Upper lobe of right lung (tissue), 1 donor: Measurements from ENCODE around the gene PIP5K1B. TPM values are rescaled to one million over a fixed set of nuclear protein-coding genes. Genes with fewer than 3 reads are reported as not detected.

ENCODE experiments used
- ATAC-seq: fragments of 200-7000 bp; cut with Tn5 transposase; one replicate; pipeline ENCODE4 v1.9.1; 2020; ENCODE audit warnings: mild to moderate bottlenecking, moderate library complexity
- DNase-seq: peaks from one replicate; pipeline ENCODE4 v3.0.0-alpha.2; 2020
- H3K27ac ChIP-seq: fragments of 200-600 bp; one replicate; pipeline ENCODE4 v1.8.0; 2022
- H3K27me3 ChIP-seq: fragments of 200-600 bp; one replicate; pipeline ENCODE4 v1.8.0; 2022; ENCODE audit warnings: mild to moderate bottlenecking
- H3K36me3 ChIP-seq: fragments of 200-600 bp; one replicate; pipeline ENCODE4 v1.8.0; 2022
- H3K4me1 ChIP-seq: fragments of 200-600 bp; one replicate; pipeline ENCODE4 v1.8.0; 2022
- H3K4me3 ChIP-seq: fragments of 200-600 bp; one replicate; pipeline ENCODE4 v1.8.0; 2022; ENCODE audit warnings: mild to moderate bottlenecking
- H3K9me3 ChIP-seq: fragments of 200-600 bp; one replicate; pipeline ENCODE4 v1.8.0; 2022
- intact Hi-C: fragments of 100-400 bp; cut with DNase I; formaldehyde crosslinking; loops from one replicate; pipeline ENCODE4 v1.11.0; 2022
- total RNA-seq: library from RNA; stranded (reverse); fragmentation: NEBNext Ultra II Directional; extraction: Animal tissue kit (Norgen Biotek cat#: 25700); gene quantifications from one replicate; pipeline ENCODE4 v1.2.1, GENCODE V29; 2021
- TF ChIP-seq, protein P1 (sequence below): fragments of 200-600 bp; IDR thresholded peaks from one replicate; pipeline ENCODE4 v1.8.0; 2022; ENCODE audit warnings: antibody characterized with exemption
- donor health status: DM: no; HTN: yes; CAD: no; lungs with severe emphysema.

The PIP5K1B gene
- total RNA-seq, 1 donor from 2014 or later = 36.5 TPM

DNA sequence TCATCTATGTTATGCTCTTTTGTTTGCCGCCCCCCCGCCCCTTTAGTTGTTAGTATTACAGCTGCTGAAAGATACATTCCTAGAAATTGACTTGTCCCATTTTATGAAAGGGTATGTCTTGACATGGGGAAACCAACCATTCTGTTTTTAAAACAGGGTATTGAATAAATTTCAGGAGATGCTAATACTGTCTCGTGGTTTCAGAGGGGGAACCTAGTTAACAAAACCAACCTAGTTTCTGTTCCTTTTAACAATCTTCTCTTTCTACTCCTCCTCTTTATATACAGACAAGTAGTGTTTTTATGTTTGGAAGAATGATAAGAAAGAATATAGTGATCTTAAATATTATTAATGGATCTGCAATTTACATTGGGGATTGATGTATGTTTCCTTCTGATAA lies 3.5 kb downstream of the PIP5K1B start:
- TF ChIP-seq, protein P1, sequence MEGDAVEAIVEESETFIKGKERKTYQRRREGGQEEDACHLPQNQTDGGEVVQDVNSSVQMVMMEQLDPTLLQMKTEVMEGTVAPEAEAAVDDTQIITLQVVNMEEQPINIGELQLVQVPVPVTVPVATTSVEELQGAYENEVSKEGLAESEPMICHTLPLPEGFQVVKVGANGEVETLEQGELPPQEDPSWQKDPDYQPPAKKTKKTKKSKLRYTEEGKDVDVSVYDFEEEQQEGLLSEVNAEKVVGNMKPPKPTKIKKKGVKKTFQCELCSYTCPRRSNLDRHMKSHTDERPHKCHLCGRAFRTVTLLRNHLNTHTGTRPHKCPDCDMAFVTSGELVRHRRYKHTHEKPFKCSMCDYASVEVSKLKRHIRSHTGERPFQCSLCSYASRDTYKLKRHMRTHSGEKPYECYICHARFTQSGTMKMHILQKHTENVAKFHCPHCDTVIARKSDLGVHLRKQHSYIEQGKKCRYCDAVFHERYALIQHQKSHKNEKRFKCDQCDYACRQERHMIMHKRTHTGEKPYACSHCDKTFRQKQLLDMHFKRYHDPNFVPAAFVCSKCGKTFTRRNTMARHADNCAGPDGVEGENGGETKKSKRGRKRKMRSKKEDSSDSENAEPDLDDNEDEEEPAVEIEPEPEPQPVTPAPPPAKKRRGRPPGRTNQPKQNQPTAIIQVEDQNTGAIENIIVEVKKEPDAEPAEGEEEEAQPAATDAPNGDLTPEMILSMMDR = no peak
- H3K27me3 ChIP-seq = no peaks in the 10 kb centered on the region
- H3K36me3 ChIP-seq = no peaks in the 10 kb centered on the region
- no peaks in the 10 kb centered on the region for H3K9me3 ChIP-seq
- ATAC-seq = no peak
- no peak overlapping the region for H3K4me3 ChIP-seq
- intact Hi-C loops = no loop called here
- H3K4me1 ChIP-seq = peaks cover 14% of the 10 kb centered on the region
- no peak overlapping the region for H3K27ac ChIP-seq
- DNase-seq = no peak

DNA sequence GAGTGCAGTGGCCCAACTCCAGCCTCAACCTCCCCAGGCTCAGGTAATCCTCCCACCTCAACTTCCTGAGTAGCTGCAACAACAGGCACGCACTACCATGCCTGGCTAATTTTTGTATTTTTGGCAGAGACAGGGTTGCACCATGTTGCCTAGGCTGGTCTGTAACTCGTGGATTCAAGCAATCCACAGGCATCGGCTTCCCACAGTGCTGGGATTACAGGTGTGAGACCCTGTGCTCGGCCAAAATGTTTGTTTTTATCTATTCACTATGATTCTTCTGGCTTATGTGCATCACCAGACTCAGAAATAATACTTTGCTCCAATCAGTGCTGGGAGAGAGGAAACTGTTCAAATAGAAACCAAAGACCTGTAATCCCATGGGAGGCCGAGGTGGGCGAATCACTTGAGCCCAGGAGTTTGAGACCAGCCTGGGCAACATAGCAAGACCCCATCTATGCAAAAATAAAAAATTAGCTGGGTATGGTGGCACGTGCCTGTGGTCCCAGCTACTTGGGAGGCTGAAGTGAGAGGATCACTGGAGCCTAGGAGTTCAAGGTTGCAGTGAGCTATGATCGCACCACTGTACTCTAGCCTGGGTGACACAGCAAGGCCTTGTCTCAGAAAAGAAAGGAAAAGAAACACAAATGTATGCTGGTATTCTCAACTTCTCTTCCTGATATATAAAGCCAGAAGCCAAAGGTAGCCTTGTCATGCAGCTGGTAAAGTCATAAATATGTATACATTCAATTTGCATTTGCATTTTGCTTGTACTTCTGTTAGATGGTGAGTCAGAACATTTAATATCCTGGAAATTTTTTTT lies 4.5 kb downstream of the PIP5K1B start:
- Histone ChIP-seq H3K27me3 (no peaks in the 10 kb centered on the region), H3K9me3 (no peaks in the 10 kb centered on the region), H3K4me3 (no peak overlapping the region), H3K27ac (no peak overlapping the region), H3K36me3 (no peaks in the 10 kb centered on the region), H3K4me1 (peaks cover 11% of the 10 kb centered on the region)
- intact Hi-C loops = no loop called here
- no peak for ATAC-seq
- TF ChIP-seq, protein P1 = no peak
- DNase-seq = no peak

DNA sequence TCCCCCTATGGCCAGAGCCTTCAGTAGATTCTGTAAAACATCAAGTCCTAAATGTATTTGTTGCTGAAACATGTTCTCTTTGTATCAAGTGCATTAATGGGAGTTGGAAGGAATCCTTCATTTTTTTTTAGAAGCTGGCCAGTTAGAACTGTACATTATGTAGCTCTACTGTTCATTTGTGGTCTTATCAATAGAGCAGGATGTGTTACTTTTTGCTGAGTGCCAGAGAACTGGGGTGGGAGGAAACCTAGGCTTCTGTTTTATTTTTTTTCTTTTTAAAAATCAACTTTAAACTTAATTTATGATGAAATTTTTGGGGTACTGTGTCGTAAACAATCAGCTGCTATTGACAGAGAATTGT lies 5.1 kb downstream of the PIP5K1B start:
- H3K4me1 ChIP-seq = peaks cover 8% of the 10 kb centered on the region
- H3K4me3 ChIP-seq = no peak overlapping the region
- no peaks in the 10 kb centered on the region for H3K9me3 ChIP-seq
- ATAC-seq = no peak
- no peak for DNase-seq
- intact Hi-C loops = no loop called here
- H3K27ac ChIP-seq = no peak overlapping the region
- H3K27me3 ChIP-seq = no peaks in the 10 kb centered on the region
- H3K36me3 ChIP-seq = no peaks in the 10 kb centered on the region
- TF ChIP-seq, protein P1 = no peak

DNA sequence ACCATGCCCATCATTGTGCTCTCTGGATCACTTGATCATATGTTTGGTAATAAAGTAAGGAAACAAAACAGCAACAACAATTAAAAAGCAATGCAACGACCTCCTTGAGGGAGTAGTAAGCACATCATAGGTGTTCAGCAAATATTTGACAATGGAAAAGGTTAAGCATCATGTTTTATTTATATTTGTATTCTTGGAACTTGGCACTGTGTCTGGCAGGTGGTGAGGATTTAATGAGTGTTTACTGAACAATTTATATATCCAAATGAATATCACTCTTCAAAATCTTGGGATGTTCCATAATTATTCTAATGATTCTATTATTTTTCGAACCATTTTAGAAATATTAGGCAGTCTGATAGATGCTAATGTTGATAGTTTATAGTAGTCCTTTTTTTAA lies 6.2 kb downstream of the PIP5K1B start:
- H3K27me3 ChIP-seq = no peaks in the 10 kb centered on the region
- ATAC-seq = no peak
- no peak overlapping the region for H3K4me3 ChIP-seq
- no peak for DNase-seq
- TF ChIP-seq, protein P1 = no peak
- no peaks in the 10 kb centered on the region for H3K9me3 ChIP-seq
- H3K36me3 ChIP-seq = no peaks in the 10 kb centered on the region
- intact Hi-C loops = no loop called here
- no peak overlapping the region for H3K27ac ChIP-seq
- peaks cover 6% of the 10 kb centered on the region for H3K4me1 ChIP-seq

DNA sequence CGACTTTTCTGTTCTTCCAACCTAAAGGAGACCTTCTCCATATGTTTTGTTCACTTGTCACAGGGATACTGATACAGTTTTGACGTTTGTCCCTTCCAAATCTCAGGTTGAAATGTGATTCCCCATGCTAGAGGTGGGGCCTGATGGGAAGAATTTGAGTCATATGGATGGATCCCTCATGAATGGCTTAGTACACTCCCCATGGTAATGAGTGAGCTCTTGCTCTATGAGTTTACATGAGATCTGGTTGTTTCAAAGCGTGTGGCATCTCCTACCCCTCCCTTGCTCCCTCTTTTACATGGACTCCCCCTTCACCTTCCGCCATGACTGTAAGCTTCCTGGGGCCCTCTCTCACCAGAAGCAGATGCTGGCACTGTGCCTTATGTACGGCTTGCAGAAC lies 6.9 kb downstream of the PIP5K1B start:
- intact Hi-C loops = no loop called here
- DNase-seq (no peak), ATAC-seq (no peak)
- Histone ChIP-seq H3K4me1 (no peaks in the 10 kb centered on the region), H3K36me3 (no peaks in the 10 kb centered on the region), H3K27ac (no peak overlapping the region), H3K27me3 (no peaks in the 10 kb centered on the region), H3K4me3 (no peak overlapping the region), H3K9me3 (no peaks in the 10 kb centered on the region)
- TF ChIP-seq, protein P1 = no peak
